ENCODE results near the gene PRKCH. TPM values are rescaled to one million over a fixed set of nuclear protein-coding genes. Genes with fewer than 3 reads are reported as not detected.

Gene PRKCH
- total RNA-seq, 1 donor: 3.3 TPM

DNA sequence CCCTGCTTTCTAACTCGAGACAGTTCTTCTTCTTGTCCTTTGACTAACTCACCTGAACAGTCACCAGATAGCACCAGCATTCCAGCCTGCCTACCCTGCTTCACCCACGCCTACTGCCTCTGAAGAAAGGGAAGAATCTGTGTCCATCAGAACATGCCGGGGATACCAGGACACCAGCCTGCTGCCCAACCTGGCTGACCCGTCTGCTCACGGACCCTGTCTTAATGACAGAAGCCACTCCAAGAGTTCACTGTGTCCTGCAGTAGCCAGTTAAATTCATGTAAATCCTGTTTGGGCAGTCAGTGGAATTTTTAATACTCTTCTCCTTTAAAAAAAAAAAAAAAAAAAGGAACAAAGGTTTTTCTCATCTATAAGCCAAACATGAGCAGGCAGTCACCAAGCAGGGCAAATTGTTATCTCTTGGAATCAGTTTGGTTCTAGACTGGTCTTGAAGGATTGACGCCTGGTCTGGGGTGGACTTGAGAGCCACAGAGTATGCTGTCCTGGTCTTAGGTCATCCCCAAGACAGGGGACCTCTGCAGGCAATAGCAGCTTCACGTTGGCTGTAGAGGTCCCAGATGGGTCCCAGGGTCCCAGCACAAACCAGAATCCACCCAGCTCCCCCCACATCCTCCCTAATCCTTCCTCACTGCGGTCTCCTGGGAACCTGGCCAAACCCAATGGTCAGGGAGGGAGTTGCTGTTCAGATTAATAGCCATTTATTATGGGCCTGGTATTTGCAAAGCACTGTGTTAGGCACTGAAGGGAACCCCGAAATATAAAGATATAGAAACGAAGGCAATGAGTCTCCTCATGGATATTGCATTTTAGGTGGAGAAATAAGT, 192.8 kb downstream of the PRKCH start:
- Histone ChIP-seq H3K27me3 (ENCODE audit: insufficient read depth, low read length) (no peaks in the 10 kb centered on the region), H3K4me2 (ENCODE audit: insufficient read depth, low read length) (no peak overlapping the region)

DNA sequence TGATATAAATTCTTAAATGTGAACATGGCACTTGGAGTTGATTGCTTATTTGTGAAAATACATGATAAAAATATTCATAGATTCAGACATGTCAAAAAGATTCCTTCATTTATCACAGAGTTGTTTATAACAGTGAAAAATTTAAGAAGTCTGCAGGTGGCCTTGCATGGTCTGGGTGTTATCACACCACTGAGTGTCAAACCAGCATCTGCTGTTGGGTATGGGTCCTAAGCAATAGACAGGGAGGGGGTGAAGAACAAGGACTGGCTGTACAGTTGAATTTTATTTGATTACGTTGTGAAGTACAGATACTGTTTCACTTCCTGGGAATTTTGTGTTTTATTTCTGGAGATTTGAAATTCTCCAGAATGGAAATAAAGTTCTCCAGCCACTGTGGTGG, 193.5 kb downstream of the PRKCH start:
- Histone ChIP-seq H3K36me3 (ENCODE audit: insufficient read depth, low read length) (no peaks in the 10 kb centered on the region), H3K9me3 (ENCODE audit: low read depth, low read length) (no peaks in the 10 kb centered on the region), H2AFZ (ENCODE audit: low read length) (no peak overlapping the region), H3K4me3 (ENCODE audit: insufficient read depth, low read length) (no peak overlapping the region), H3K4me2 (ENCODE audit: insufficient read depth, low read length) (no peak overlapping the region), H3K4me1 (ENCODE audit: insufficient read depth, low read length) (peaks cover 52% of the 10 kb centered on the region), H3K27ac (ENCODE audit: low read depth, low read length) (no peak overlapping the region), H3K79me2 (ENCODE audit: insufficient read depth, low read length) (no peaks in the 10 kb centered on the region), H4K20me1 (ENCODE audit: insufficient read depth, low read length) (no peaks in the 10 kb centered on the region), H3K27me3 (ENCODE audit: insufficient read depth, low read length) (no peaks in the 10 kb centered on the region)
- TF ChIP-seq, protein P1, sequence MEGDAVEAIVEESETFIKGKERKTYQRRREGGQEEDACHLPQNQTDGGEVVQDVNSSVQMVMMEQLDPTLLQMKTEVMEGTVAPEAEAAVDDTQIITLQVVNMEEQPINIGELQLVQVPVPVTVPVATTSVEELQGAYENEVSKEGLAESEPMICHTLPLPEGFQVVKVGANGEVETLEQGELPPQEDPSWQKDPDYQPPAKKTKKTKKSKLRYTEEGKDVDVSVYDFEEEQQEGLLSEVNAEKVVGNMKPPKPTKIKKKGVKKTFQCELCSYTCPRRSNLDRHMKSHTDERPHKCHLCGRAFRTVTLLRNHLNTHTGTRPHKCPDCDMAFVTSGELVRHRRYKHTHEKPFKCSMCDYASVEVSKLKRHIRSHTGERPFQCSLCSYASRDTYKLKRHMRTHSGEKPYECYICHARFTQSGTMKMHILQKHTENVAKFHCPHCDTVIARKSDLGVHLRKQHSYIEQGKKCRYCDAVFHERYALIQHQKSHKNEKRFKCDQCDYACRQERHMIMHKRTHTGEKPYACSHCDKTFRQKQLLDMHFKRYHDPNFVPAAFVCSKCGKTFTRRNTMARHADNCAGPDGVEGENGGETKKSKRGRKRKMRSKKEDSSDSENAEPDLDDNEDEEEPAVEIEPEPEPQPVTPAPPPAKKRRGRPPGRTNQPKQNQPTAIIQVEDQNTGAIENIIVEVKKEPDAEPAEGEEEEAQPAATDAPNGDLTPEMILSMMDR (IDR thresholded peaks at IDR 0.05; ENCODE audit: extremely low read depth, low read depth, low read length): no peak
- no peak for DNase-seq (ENCODE audit: insufficient read length, low spot score, missing footprints)

More for the DNA sequence above, 192.8 kb downstream of the PRKCH start:
- Histone ChIP-seq H3K36me3 (ENCODE audit: insufficient read depth, low read length) (no peaks in the 10 kb centered on the region), H3K27ac (ENCODE audit: low read depth, low read length) (no peak overlapping the region), H3K4me3 (ENCODE audit: insufficient read depth, low read length) (no peak overlapping the region), H3K4me1 (ENCODE audit: insufficient read depth, low read length) (peaks cover 52% of the 10 kb centered on the region), H3K9me3 (ENCODE audit: low read depth, low read length) (no peaks in the 10 kb centered on the region), H3K79me2 (ENCODE audit: insufficient read depth, low read length) (no peaks in the 10 kb centered on the region), H2AFZ (ENCODE audit: low read length) (no peak overlapping the region), H4K20me1 (ENCODE audit: insufficient read depth, low read length) (no peaks in the 10 kb centered on the region)
- peak; percentile 29 for DNase-seq (ENCODE audit: insufficient read length, low spot score, missing footprints)
- TF ChIP-seq, protein P1 (IDR thresholded peaks at IDR 0.05; ENCODE audit: extremely low read depth, low read depth, low read length): no peak

DNA sequence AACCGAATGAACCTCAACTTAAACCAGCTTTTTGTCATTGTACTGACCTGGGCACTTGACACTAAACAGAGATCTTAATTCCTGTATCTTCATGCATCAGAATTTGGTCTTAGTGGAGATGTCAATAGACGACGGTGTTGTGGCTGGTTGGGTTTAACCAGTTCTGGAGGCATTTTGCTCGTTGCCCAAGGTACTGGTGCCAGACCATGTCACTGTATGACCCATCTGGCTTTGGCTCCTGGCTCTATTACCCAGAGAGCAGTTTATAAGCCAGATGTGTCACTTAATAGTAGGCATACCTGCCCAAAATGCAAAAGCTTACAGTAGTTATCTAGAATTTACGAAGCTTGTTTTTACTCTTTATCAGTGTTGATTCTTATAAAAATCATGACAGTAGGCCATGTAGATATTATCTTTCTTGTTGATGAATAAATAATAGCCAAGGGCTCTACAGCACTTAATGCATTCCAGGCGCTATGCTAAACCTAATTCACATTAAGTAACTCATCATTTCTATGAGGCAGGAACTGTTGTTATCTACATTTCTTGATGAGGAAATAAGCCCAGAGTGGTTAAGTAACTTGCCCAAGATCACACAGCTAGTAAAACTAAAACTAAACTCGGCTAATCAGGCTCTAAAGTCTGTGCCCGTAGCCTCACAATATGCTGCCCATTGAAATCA, 194.2 kb downstream of the PRKCH start:
- Histone ChIP-seq H3K27ac (ENCODE audit: low read depth, low read length) (peak overlapping the region; percentile 6), H3K4me1 (ENCODE audit: insufficient read depth, low read length) (peaks cover 52% of the 10 kb centered on the region), H3K4me3 (ENCODE audit: insufficient read depth, low read length) (no peak overlapping the region), H3K36me3 (ENCODE audit: insufficient read depth, low read length) (no peaks in the 10 kb centered on the region), H3K27me3 (ENCODE audit: insufficient read depth, low read length) (no peaks in the 10 kb centered on the region), H4K20me1 (ENCODE audit: insufficient read depth, low read length) (no peaks in the 10 kb centered on the region), H3K4me2 (ENCODE audit: insufficient read depth, low read length) (no peak overlapping the region), H3K79me2 (ENCODE audit: insufficient read depth, low read length) (no peaks in the 10 kb centered on the region), H2AFZ (ENCODE audit: low read length) (no peak overlapping the region), H3K9me3 (ENCODE audit: low read depth, low read length) (no peaks in the 10 kb centered on the region)
- TF ChIP-seq, protein P1 (IDR thresholded peaks at IDR 0.05; ENCODE audit: extremely low read depth, low read depth, low read length): no peak
- DNase-seq (ENCODE audit: insufficient read length, low spot score, missing footprints): no peak

DNA sequence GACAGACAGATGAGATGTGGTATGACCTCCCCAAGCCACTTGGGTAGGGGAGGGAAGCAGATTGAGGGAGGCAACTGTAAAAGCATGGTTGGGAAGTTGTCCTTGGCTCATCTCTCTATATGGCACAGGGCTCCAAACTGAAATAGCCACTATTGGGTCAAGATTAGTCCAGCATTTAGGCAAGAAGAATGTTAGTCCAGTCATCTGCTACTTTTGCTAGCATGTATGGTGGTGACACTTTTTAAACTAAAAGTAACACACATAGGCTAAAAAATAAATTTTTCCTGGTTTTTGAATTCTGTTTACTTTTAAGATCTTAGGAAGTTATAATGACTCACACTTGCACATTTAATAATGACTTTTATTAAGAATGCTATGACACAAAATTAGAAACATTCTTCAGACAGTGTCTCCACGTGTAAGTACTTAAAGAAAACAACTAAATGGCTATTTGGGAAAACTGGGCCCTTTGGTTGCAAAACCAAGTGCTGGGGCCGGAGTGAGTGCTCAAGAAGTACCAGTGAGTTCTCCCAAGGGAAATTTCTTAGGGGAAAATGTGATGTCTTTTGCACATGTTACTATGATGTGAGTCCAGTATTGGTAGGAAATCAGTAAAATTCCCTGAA, 194.9 kb downstream of the PRKCH start:
- Histone ChIP-seq H2AFZ (ENCODE audit: low read length) (no peak overlapping the region), H3K27ac (ENCODE audit: low read depth, low read length) (peak overlapping the region; percentile 6), H3K4me3 (ENCODE audit: insufficient read depth, low read length) (no peak overlapping the region), H3K27me3 (ENCODE audit: insufficient read depth, low read length) (no peaks in the 10 kb centered on the region), H3K79me2 (ENCODE audit: insufficient read depth, low read length) (no peaks in the 10 kb centered on the region), H4K20me1 (ENCODE audit: insufficient read depth, low read length) (no peaks in the 10 kb centered on the region), H3K4me2 (ENCODE audit: insufficient read depth, low read length) (no peak overlapping the region), H3K9me3 (ENCODE audit: low read depth, low read length) (no peaks in the 10 kb centered on the region), H3K4me1 (ENCODE audit: insufficient read depth, low read length) (peaks cover 51% of the 10 kb centered on the region), H3K36me3 (ENCODE audit: insufficient read depth, low read length) (no peaks in the 10 kb centered on the region)
- DNase-seq (ENCODE audit: insufficient read length, low spot score, missing footprints): no peak
- TF ChIP-seq, protein P1 (IDR thresholded peaks at IDR 0.05; ENCODE audit: extremely low read depth, low read depth, low read length): no peak
